Heart left ventricle (tissue), 16 donors: ENCODE results near the gene STK11IP. TPM values are rescaled to one million over a fixed set of nuclear protein-coding genes. Genes with fewer than 3 reads are reported as not detected.

Experiments used
- ATAC-seq, 4 donors: fragments of 200-7000 bp; cut with Tn5 transposase; one replicate each; pipeline ENCODE4 v1.9.1; 2020 to 2022; ENCODE audit warnings: moderate library complexity in 4 of 4, mild to moderate bottlenecking in 3 of 4, moderate number of reproducible peaks in 1 of 4
- DNase-seq, 5 donors: peaks; one replicate each; pipeline ENCODE4 v3.0.0-alpha.2; 2020
- H3K27ac ChIP-seq, 12 donors: fragments of 200-600 bp; sonication (generic) in 4 of 12; one replicate each; pipeline versions ENCODE4 v1.5.0 to v1.8.0; 2016 to 2022; ENCODE audit warnings: mild to moderate bottlenecking in 2 of 12
- H3K27me3 ChIP-seq, 9 donors: fragments of 200-600 bp; sonication (generic) in 2 of 9; one replicate each; pipeline versions ENCODE4 v1.5.1 to v1.8.0; 2016 to 2022; ENCODE audit warnings: mild to moderate bottlenecking in 3 of 9
- H3K36me3 ChIP-seq, 9 donors: fragments of 200-600 bp; sonication (generic) in 2 of 9; one replicate each; pipeline versions ENCODE4 v1.5.0 to v1.8.0; 2018 to 2022; ENCODE audit warnings: mild to moderate bottlenecking in 2 of 9
- H3K4me1 ChIP-seq, 12 donors: fragments of 200-600 bp; sonication (generic) in 4 of 12; one replicate each; pipeline versions ENCODE4 v1.5.0 to v1.8.0; 2016 to 2022; ENCODE audit warnings: mild to moderate bottlenecking in 3 of 12
- H3K4me3 ChIP-seq, 12 donors: fragments of 200-600 bp; sonication (generic) in 4 of 12; one replicate each; pipeline versions ENCODE4 v1.5.0 to v1.8.0; 2017 to 2022; ENCODE audit warnings: mild to moderate bottlenecking in 9 of 12, moderate library complexity in 4 of 12
- H3K9me3 ChIP-seq, 12 donors: fragments of 200-600 bp; sonication (generic) in 4 of 12; one replicate each; pipeline versions ENCODE4 v1.5.0 to v1.8.0; 2016 to 2022; ENCODE audit warnings: mild to moderate bottlenecking in 1 of 12
- CTCF ChIP-seq, 12 donors: fragments of 200-600 bp; sonication (generic) in 4 of 12; IDR thresholded peaks; one replicate each; pipeline versions ENCODE4 v1.5.0 to v1.8.0; 2018 to 2022; ENCODE audit warnings: antibody characterized with exemption in 12 of 12, mild to moderate bottlenecking in 5 of 12
- POLR2A ChIP-seq, 2 donors: fragments of 450-650 bp; IDR thresholded peaks; one replicate each; pipeline ENCODE4 v1.6.1; 2017; ENCODE audit warnings: antibody characterized with exemption in 2 of 2, mild to moderate bottlenecking in 2 of 2, moderate library complexity in 2 of 2
- WGBS, 4 donors: extraction: QIAGEN DNeasy Blood & Tissue Kit in 2 of 4; methylation state at CpG; one replicate each; pipeline versions ENCODE4 v1.1.5 to v1.1.7; 2013 to 2018; 5-methylcytosine and 5-hydroxymethylcytosine counted together
- intact Hi-C, 10 donors: fragments of 100-400 bp; cut with DNase I; formaldehyde crosslinking; loops; one replicate each; pipeline versions ENCODE4 v1.11.1 to v1.14.2; 2022
- polyA plus RNA-seq, 2 donors: library from polyadenylated mRNA; stranded (reverse); fragments of 200-250 nt; gene quantifications; one replicate each; pipeline ENCODE4 v1.2.3, GENCODE V29; 2013
- total RNA-seq, 9 donors: library from RNA; depleted of rRNA in 2 of 9; stranded (reverse); fragments of >200 nt in 2 of 9; fragmentation: NEBNext Ultra II Directional in 3 of 9; extraction: Animal tissue kit (Norgen Biotek cat#: 25700) in 3 of 9; gene quantifications; one replicate each; pipeline versions ENCODE4 v1.1.0 to v1.2.4, GENCODE V29; 2016 to 2023
- donor health status: ischemic (EF 13 %, LVEDD 7.1; RV severe dilation, severe dysfunction).
- donor health status: healthy with polysubstance abuse.
- donor health status: DM: no; HTN: yes; CAD: no.
- donor health status: DM: no; HTN: no; CAD: no.
- donor health status: ischemic (EF 25% LVEDD 6.9; RV normal size, moderate dysfunction).
- donor health status: ischemic (EF 25% LVEDD 5.7; RV mildly dilated, moderate dysfunction).
- donor health status: healthy.
- donor health status: DM: yes; HTN: yes; CAD: no.
- donor health status: ischemic (EF 35%, LVEDD 5.7; RV mildly dilated, moderate dysfunction).
- donor health status: nonischemic (EF 11% LVEDD 7.7; RV severe dilation, severe dysfunction).
- donor health status: DM: yes; HTN: yes; CAD: no.
- donor health status: PGD.
- donor health status: ischemic (EF 29% LVEDD 5.4; RV normal size, mild dysfunction).
- donor health status: nonischemic (EF 23%, LVEDD 6.1; RV moderate dilation, normal function).

Gene STK11IP
- total and polyA plus RNA-seq, 11 donors, result 7.3 to 24.1 (median 14.9) TPM

GRCh38 chr2:219562049-219563020 is 35.3 kb upstream of the STK11IP start:
- TF ChIP-seq CTCF (IDR thresholded peaks at IDR 0.05), result no peak
- no peak for TF ChIP-seq POLR2A (IDR thresholded peaks at IDR 0.05)
- peaks cover 0 to 71% (median 45%) of the 10 kb centered on the region in 9 donors for H3K36me3 ChIP-seq
- H3K27ac ChIP-seq, result peak overlapping the region in 2 of 12 donors; percentile 14 to 24
- DNase-seq (peak in 3 of 5 donors; percentile 7 to 55 (median 14)), ATAC-seq (no peak)
- H3K4me3 ChIP-seq, result no peak overlapping the region
- no peaks in the 10 kb centered on the region for H3K27me3 ChIP-seq
- peaks cover 0 to 31% (median 7%) of the 10 kb centered on the region in 12 donors for H3K4me1 ChIP-seq
- intact Hi-C loops, result loop anchor here in 1 of 10 donors (5.0 to 10.0 kb wide), 2 partner anchors 35 to 72 kb away; partner anchors contain the start of gene STK11IP
- H3K9me3 ChIP-seq, result no peaks in the 10 kb centered on the region
- WGBS, 4 donors, result 75 to 81% (median 78%) methylated on average over 21 to 35 of the region's 35 CpGs

- Histone ChIP-seq H3K4me3 (no peak overlapping the region), H3K9me3 (no peaks in the 10 kb centered on the region), H3K4me1 (peaks cover 0 to 31% (median 7%) of the 10 kb centered on the region in 12 donors), H3K27me3 (no peaks in the 10 kb centered on the region), H3K36me3 (peaks cover 0 to 78% (median 39%) of the 10 kb centered on the region in 9 donors), H3K27ac (no peak overlapping the region)
- ATAC-seq, result no peak
- intact Hi-C loops, result loop anchor here in 1 of 10 donors (5.0 to 10.0 kb wide), 2 partner anchors 34 to 71 kb away; partner anchors contain the start of gene STK11IP
- peak in 1 of 5 donors; percentile 51 for DNase-seq
- 90 to 93% (median 91%) methylated on average over 20 of the region's 20 CpGs for WGBS, 4 donors
- TF ChIP-seq CTCF (IDR thresholded peaks at IDR 0.05) (no peak), POLR2A (IDR thresholded peaks at IDR 0.05) (no peak)
Observed at GRCh38 chr2:219563271-219563928, 34.3 kb upstream of the STK11IP start.

GRCh38 chr2:219565130-219566080 is 32.3 kb upstream of the STK11IP start:
- peaks cover 0 to 78% (median 39%) of the 10 kb centered on the region in 9 donors for H3K36me3 ChIP-seq
- peaks cover 0 to 9% (median 0%) of the 10 kb centered on the region in 9 donors for H3K27me3 ChIP-seq
- 65 to 72% (median 70%) methylated on average over 21 of the region's 21 CpGs for WGBS, 4 donors
- intact Hi-C loops, result loop anchor here in 2 of 10 donors (5.0 to 10.0 kb wide), 2 partner anchors 69 to 72 kb away; no protein-coding TSS in a partner anchor
- no peak overlapping the region for H3K4me3 ChIP-seq
- TF ChIP-seq POLR2A (IDR thresholded peaks at IDR 0.05) (no peak), CTCF (IDR thresholded peaks at IDR 0.05) (no peak)
- peaks cover 0 to 36% (median 12%) of the 10 kb centered on the region in 12 donors for H3K4me1 ChIP-seq
- no peak overlapping the region for H3K27ac ChIP-seq
- DNase-seq (peak in 1 of 5 donors; percentile 8), ATAC-seq (no peak)
- H3K9me3 ChIP-seq, result no peaks in the 10 kb centered on the region
